Mesenchymal stem cell (in vitro differentiated cells and primary cell): ENCODE results near the gene EDA.

Source experiments
- DNase-seq: peaks from one replicate; pipeline ENCODE4 v3.0.0-alpha.2; 2013
- H2AFZ ChIP-seq: one replicate; pipeline ENCODE4 v1.6.1; 2013; ENCODE audit warnings: low read depth, mild to moderate bottlenecking, control low read depth, inconsistent platforms, low read length, moderate library complexity
- H2AK5ac ChIP-seq: 2 replicates; pipeline ENCODE4 v1.6.1; 2013; ENCODE audit warnings: low read length, moderate library complexity, mild to moderate bottlenecking, inconsistent platforms; ENCODE audit not compliant: severe bottlenecking
- H2BK120ac ChIP-seq: one replicate; pipeline ENCODE4 v1.6.1; 2013; ENCODE audit warnings: low read depth, mild to moderate bottlenecking, inconsistent platforms, low read length, moderate library complexity
- H2BK12ac ChIP-seq, 2 experiments: one replicate each; pipeline ENCODE4 v1.6.1; 2013; ENCODE audit warnings: inconsistent platforms in 2 of 2, low read length in 2 of 2, mild to moderate bottlenecking in 2 of 2, moderate library complexity in 2 of 2, control low read depth in 1 of 2
- H2BK15ac ChIP-seq: one replicate; pipeline ENCODE4 v1.6.1; 2013; ENCODE audit warnings: mild to moderate bottlenecking, low read depth, inconsistent platforms; ENCODE audit not compliant: poor library complexity, severe bottlenecking
- H2BK5ac ChIP-seq: 2 replicates; pipeline ENCODE4 v1.6.1; 2013; ENCODE audit warnings: low read depth, mild to moderate bottlenecking, low read length, control low read depth, inconsistent platforms; ENCODE audit not compliant: poor library complexity, severe bottlenecking
- H3K14ac ChIP-seq, 2 experiments: one replicate each; pipeline ENCODE4 v1.6.1; 2013; ENCODE audit warnings: inconsistent platforms in 2 of 2, low read length in 2 of 2, control low read depth in 1 of 2, mild to moderate bottlenecking in 1 of 2, moderate library complexity in 1 of 2
- H3K18ac ChIP-seq, 2 experiments: one replicate each; pipeline ENCODE4 v1.6.1; 2013; ENCODE audit warnings: inconsistent platforms in 2 of 2, low read length in 2 of 2, control low read depth in 1 of 2, low read depth in 1 of 2, mild to moderate bottlenecking in 1 of 2
- H3K23ac ChIP-seq, 2 experiments: one replicate each; pipeline ENCODE4 v1.6.1; 2013; ENCODE audit warnings: inconsistent platforms in 2 of 2, low read length in 2 of 2, mild to moderate bottlenecking in 2 of 2, moderate library complexity in 2 of 2, control low read depth in 1 of 2
- H3K27ac ChIP-seq: 2 replicates; pipeline ENCODE4 v1.5.1; 2013; ENCODE audit warnings: mild to moderate bottlenecking, moderate library complexity, low read length, control low read depth, inconsistent platforms; ENCODE audit not compliant: poor library complexity, severe bottlenecking
- H3K27me3 ChIP-seq, 2 experiments: 2 replicates each; pipeline versions ENCODE4 v1.6.1 to v1.7.0; 2013; ENCODE audit warnings: low read length in 2 of 2, mild to moderate bottlenecking in 2 of 2, moderate library complexity in 2 of 2, control low read depth in 1 of 2, inconsistent platforms in 1 of 2; ENCODE audit not compliant: control insufficient read depth in 1 of 2, insufficient read depth in 1 of 2
- H3K36me3 ChIP-seq, 2 experiments: 2 replicates each; pipeline versions ENCODE4 v1.6.1 to v1.7.0; 2013; ENCODE audit warnings: low read length in 2 of 2, control low read depth in 1 of 2, inconsistent platforms in 1 of 2, low read depth in 1 of 2, mild to moderate bottlenecking in 1 of 2; ENCODE audit not compliant: insufficient read depth in 2 of 2, control insufficient read depth in 1 of 2
- H3K4ac ChIP-seq, 2 experiments: one replicate each; pipeline ENCODE4 v1.6.1; 2013; ENCODE audit warnings: inconsistent platforms in 2 of 2, low read length in 2 of 2, mild to moderate bottlenecking in 2 of 2, moderate library complexity in 2 of 2, control low read depth in 1 of 2, low read depth in 1 of 2
- H3K4me1 ChIP-seq: 2 replicates; pipeline ENCODE4 v1.6.1; 2013; ENCODE audit warnings: low read depth, low read length, control low read depth; ENCODE audit not compliant: control insufficient read depth, insufficient read depth
- H3K4me2 ChIP-seq: 2 replicates; pipeline ENCODE4 v1.6.1; 2013; ENCODE audit warnings: low read length, mild to moderate bottlenecking, inconsistent platforms; ENCODE audit not compliant: poor library complexity, severe bottlenecking
- H3K4me3 ChIP-seq, 2 experiments: 2 replicates each; pipeline versions ENCODE4 v1.5.1 to v1.7.0; 2013; ENCODE audit warnings: low read length in 2 of 2, mild to moderate bottlenecking in 2 of 2, control low read depth in 1 of 2, low read depth in 1 of 2; ENCODE audit not compliant: insufficient read depth in 1 of 2
- H3K79me1 ChIP-seq: replicated peaks from 2 replicates; pipeline ENCODE4 v1.6.1; 2013; ENCODE audit warnings: mild to moderate bottlenecking, control low read depth, low read length, inconsistent platforms; ENCODE audit not compliant: poor library complexity, severe bottlenecking
- H3K9ac ChIP-seq: 2 replicates; pipeline ENCODE4 v1.7.0; 2013; ENCODE audit warnings: mild to moderate bottlenecking, low read length, moderate library complexity
- H3K9me3 ChIP-seq: 2 replicates; pipeline ENCODE4 v1.7.0; 2013; ENCODE audit warnings: mild to moderate bottlenecking, low read length; ENCODE audit not compliant: control insufficient read depth
- H4K8ac ChIP-seq: one replicate; pipeline ENCODE4 v1.6.1; 2013; ENCODE audit warnings: inconsistent platforms, mild to moderate bottlenecking, low read length, moderate library complexity
- H4K91ac ChIP-seq: one replicate; pipeline ENCODE4 v1.6.1; 2013; ENCODE audit warnings: mild to moderate bottlenecking, low read length, inconsistent platforms
- WGBS: methylation state at CpG from one replicate; pipeline ENCODE4 v1.1.7; 2013; ENCODE audit warnings: mixed read lengths; 5-methylcytosine and 5-hydroxymethylcytosine counted together

The EDA gene

DNA sequence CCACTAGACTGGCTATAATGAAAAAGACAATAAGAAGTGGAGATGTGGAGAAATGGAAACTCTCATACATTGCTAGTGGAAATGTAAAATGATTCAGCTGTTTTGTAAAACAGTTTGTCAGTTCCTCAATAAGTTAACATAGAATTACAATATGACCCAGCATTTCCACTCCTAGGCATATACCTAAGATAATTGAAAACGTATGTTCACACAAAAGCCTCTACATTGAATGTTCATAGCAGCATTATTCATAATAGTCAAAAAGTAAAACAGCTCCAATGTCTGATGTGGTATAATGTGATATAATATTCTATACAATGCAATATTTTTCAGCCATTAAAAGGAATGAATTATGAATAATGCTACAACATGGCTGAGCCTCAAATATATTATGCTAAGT is 10.2 kb downstream of the EDA start:
- Histone ChIP-seq H2BK5ac (no peak overlapping the region), H3K9ac (no peak overlapping the region), H3K18ac (no peak overlapping the region), H3K23ac (no peak overlapping the region), H2AFZ (no peak overlapping the region), H4K91ac (no peak overlapping the region), H3K9me3 (peaks cover 5% of the 10 kb centered on the region), H2AK5ac (no peak overlapping the region), H4K8ac (no peak overlapping the region), H3K14ac (no peak overlapping the region), H3K4ac (no peak overlapping the region), H2BK12ac (no peak overlapping the region), H2BK120ac (no peak overlapping the region), H2BK15ac (no peak overlapping the region), H3K4me3 (no peak overlapping the region), H3K4me2 (no peak overlapping the region), H3K79me1 (no peaks in the 10 kb centered on the region), H3K27me3 (peaks cover 0 to 21% of the 10 kb centered on the region in 2 experiments), H3K4me1 (no peaks in the 10 kb centered on the region), H3K36me3 (no peaks in the 10 kb centered on the region), H3K27ac (no peak overlapping the region)
- no CpG with 5 or more reads among the region's 1 CpG for WGBS
- DNase-seq = no peak

DNA sequence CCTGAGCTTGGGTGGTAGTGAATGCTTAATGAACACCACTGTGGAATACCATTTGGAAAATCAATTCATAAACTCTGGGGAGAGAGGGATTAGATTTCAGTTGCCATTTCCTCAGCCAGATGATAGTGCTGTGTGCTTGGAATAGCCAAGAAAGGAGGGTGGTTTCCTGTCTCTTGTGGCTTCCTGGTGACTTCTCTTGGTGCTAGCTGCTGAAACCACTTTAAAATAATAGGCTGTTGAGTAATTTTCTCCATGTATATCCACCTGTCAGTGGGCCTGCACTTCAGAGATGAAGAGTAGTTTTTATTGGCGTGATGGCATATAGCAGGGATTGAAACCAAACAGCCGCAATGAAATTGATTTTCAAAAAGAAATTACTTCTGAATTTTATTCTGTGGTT is 11.8 kb downstream of the EDA start:
- no CpG with 5 or more reads among the region's 2 CpGs for WGBS
- peaks cover 0 to 32% of the 10 kb centered on the region in 2 experiments for H3K27me3 ChIP-seq

DNA sequence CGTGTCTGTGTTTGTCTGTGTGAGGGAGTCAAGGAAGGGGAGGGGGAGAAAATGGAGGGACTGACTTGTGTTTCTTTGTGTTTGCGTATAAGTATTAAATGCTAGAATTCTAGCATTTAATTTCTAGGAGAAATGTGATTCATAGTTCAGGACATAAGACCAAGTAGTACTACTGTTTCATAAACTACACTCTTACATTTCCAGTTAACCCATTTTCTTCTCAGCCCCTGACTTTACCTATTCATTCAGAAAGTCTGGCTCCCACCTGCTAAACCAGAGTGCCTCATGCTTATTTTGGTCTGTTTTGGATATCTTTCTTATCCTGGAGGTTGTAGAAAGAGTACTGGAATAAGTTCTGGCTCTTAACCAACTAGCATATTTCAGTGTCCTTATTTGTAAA is 14.2 kb downstream of the EDA start:
- Histone ChIP-seq H3K4me1 (no peaks in the 10 kb centered on the region), H3K14ac (no peak overlapping the region), H3K79me1 (no peaks in the 10 kb centered on the region), H3K4ac (no peak overlapping the region), H3K9me3 (no peaks in the 10 kb centered on the region), H3K18ac (no peak overlapping the region), H2AFZ (no peak overlapping the region), H2BK12ac (no peak overlapping the region), H2BK120ac (no peak overlapping the region), H3K27me3 (peaks cover 0 to 35% of the 10 kb centered on the region in 2 experiments), H3K9ac (no peak overlapping the region), H3K27ac (no peak overlapping the region), H3K23ac (no peak overlapping the region), H2AK5ac (no peak overlapping the region), H3K4me2 (no peak overlapping the region), H3K36me3 (no peaks in the 10 kb centered on the region), H4K8ac (no peak overlapping the region), H3K4me3 (no peak overlapping the region), H2BK5ac (no peak overlapping the region), H4K91ac (no peak overlapping the region), H2BK15ac (no peak overlapping the region)
- no peak for DNase-seq
- WGBS = 86% methylated on average over 1 of the region's 2 CpGs

More for the DNA sequence above, 11.8 kb downstream of the EDA start:
- no peak overlapping the region for H4K8ac ChIP-seq
- no peak overlapping the region for H3K9ac ChIP-seq
- H2AK5ac ChIP-seq = no peak overlapping the region
- H3K27ac ChIP-seq = no peak overlapping the region
- H3K79me1 ChIP-seq = no peaks in the 10 kb centered on the region
- H2AFZ ChIP-seq = no peak overlapping the region
- no peak overlapping the region for H2BK15ac ChIP-seq
- H3K18ac ChIP-seq = no peak overlapping the region
- H3K9me3 ChIP-seq = peaks cover 5% of the 10 kb centered on the region
- H2BK12ac ChIP-seq = no peak overlapping the region
- H3K23ac ChIP-seq = no peak overlapping the region
- no peak overlapping the region for H4K91ac ChIP-seq
- no peak overlapping the region for H3K14ac ChIP-seq
- DNase-seq = no peak
- H3K4ac ChIP-seq = no peak overlapping the region
- H2BK5ac ChIP-seq = no peak overlapping the region
- H3K4me3 ChIP-seq = no peak overlapping the region
- H3K4me1 ChIP-seq = no peaks in the 10 kb centered on the region
- H3K4me2 ChIP-seq = no peak overlapping the region
- no peak overlapping the region for H2BK120ac ChIP-seq
- no peaks in the 10 kb centered on the region for H3K36me3 ChIP-seq

DNA sequence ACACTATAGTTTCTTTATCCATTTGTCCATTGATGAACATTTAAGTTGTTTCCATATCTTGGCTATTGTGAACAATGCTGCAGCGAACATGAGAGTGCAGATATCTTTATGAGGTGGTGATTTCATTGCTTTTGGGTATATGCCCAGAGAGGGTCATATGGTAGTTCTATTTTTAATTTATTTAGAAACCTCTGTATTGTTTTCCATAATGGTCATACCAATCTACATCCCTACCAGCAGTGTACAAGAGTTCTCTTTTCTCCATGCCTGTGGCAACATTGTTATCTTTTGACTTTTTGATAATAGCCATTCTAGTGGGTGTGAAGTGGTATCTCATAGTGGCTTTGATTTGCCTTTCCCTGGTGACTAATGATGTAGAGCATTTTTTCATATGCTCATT is 48.8 kb downstream of the EDA start:
- Histone ChIP-seq H3K27ac (no peak overlapping the region), H2BK12ac (no peak overlapping the region), H3K27me3 (no peaks in the 10 kb centered on the region), H3K23ac (no peak overlapping the region), H4K8ac (no peak overlapping the region), H2BK120ac (no peak overlapping the region), H3K79me1 (no peaks in the 10 kb centered on the region), H3K9me3 (peaks cover 31% of the 10 kb centered on the region), H3K4me3 (no peak overlapping the region), H2BK15ac (no peak overlapping the region), H3K9ac (no peak overlapping the region), H3K14ac (no peak overlapping the region), H2BK5ac (no peak overlapping the region), H2AK5ac (no peak overlapping the region), H3K4ac (no peak overlapping the region), H3K18ac (no peak overlapping the region), H3K4me1 (no peaks in the 10 kb centered on the region), H3K36me3 (no peaks in the 10 kb centered on the region), H2AFZ (no peak overlapping the region), H4K91ac (no peak overlapping the region), H3K4me2 (no peak overlapping the region)
- no CpG with 5 or more reads among the region's 1 CpG for WGBS
- no peak for DNase-seq
